Measurements from ENCODE around the gene DOCK3. TPM values are rescaled to one million over a fixed set of nuclear protein-coding genes. Genes with fewer than 3 reads are reported as not detected.

The DOCK3 gene
- total RNA-seq, 1 donor, result 0.36 TPM

DNA sequence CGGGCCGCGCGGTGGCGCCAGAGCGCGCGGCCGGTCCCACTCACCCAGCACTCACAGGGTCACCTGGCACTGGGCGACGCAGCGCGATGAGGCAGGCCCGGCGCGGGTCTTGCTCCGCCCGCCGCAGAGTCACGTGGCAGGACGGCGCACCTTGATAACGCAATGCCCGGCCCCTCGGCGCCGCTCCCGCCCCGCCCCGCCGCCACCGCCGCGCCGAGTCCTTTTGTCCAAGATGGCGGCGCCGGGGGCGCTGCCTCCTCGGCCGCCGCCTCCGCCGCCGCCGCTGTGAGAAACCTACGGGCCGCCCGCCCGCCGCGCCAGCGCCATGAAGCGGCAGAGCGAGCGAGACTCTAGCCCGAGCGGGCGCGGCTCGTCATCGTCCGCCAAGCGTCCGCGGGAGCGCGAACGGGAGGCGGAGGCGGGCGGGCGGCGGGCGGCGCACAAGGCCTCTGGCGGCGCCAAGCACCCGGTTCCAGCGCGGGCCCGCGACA, 716.4 kb downstream of the DOCK3 start, which contains the start of gene RBM15B:
Gene RBM15B, plus strand, starts transcription at position 211 of the 491 bp plus-strand sequence. Its CDS starts 115 bp downstream, at position 326.
- Histone ChIP-seq H3K4me2 (ENCODE audit: insufficient read depth, low read length) (peak within 1 kb of the TSS; percentile 82), H2AFZ (ENCODE audit: low read length) (peak within 1 kb of the TSS; percentile 79)
- TF ChIP-seq, protein P1, sequence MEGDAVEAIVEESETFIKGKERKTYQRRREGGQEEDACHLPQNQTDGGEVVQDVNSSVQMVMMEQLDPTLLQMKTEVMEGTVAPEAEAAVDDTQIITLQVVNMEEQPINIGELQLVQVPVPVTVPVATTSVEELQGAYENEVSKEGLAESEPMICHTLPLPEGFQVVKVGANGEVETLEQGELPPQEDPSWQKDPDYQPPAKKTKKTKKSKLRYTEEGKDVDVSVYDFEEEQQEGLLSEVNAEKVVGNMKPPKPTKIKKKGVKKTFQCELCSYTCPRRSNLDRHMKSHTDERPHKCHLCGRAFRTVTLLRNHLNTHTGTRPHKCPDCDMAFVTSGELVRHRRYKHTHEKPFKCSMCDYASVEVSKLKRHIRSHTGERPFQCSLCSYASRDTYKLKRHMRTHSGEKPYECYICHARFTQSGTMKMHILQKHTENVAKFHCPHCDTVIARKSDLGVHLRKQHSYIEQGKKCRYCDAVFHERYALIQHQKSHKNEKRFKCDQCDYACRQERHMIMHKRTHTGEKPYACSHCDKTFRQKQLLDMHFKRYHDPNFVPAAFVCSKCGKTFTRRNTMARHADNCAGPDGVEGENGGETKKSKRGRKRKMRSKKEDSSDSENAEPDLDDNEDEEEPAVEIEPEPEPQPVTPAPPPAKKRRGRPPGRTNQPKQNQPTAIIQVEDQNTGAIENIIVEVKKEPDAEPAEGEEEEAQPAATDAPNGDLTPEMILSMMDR (IDR thresholded peaks at IDR 0.05; ENCODE audit: extremely low read depth, low read depth, low read length), result peak; percentile 75

DNA sequence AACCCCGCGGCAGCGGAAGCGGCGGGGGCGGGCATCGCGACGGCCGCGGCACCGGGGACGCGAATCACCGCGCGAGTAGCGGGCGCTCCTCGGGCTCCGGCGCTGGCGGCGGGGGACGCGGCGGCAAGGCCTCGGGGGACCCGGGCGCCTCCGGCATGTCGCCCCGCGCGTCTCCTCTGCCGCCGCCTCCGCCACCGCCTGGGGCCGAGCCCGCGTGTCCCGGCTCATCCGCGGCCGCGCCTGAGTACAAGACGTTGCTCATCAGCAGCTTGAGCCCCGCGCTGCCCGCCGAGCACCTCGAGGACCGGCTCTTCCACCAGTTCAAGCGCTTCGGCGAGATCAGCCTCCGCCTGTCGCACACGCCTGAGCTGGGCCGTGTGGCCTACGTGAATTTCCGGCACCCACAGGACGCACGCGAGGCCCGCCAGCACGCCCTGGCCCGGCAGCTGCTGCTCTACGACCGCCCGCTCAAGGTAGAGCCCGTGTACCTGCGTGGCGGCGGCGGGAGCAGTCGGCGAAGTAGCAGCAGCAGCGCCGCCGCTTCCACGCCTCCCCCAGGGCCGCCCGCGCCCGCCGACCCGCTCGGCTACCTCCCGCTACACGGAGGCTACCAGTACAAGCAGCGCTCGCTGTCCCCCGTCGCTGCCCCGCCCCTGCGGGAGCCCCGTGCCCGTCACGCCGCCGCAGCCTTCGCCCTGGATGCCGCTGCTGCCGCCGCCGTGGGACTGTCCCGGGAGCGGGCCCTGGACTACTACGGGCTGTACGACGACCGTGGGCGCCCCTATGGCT, 717.0 kb downstream of the DOCK3 start:
- Histone ChIP-seq H3K79me2 (ENCODE audit: insufficient read depth, low read length) (peaks cover 72% of the 10 kb centered on the region), H4K20me1 (ENCODE audit: insufficient read depth, low read length) (peaks cover 75% of the 10 kb centered on the region), H3K4me3 (ENCODE audit: insufficient read depth, low read length) (peak overlapping the region; percentile 79), H3K36me3 (ENCODE audit: insufficient read depth, low read length) (peaks cover 79% of the 10 kb centered on the region), H2AFZ (ENCODE audit: low read length) (no peak overlapping the region), H3K27me3 (ENCODE audit: insufficient read depth, low read length) (no peaks in the 10 kb centered on the region), H3K4me2 (ENCODE audit: insufficient read depth, low read length) (peak overlapping the region; percentile 82), H3K9me3 (ENCODE audit: low read depth, low read length) (no peaks in the 10 kb centered on the region), H3K4me1 (ENCODE audit: insufficient read depth, low read length) (peaks cover 38% of the 10 kb centered on the region), H3K27ac (ENCODE audit: low read depth, low read length) (peak overlapping the region; percentile 57)
- TF ChIP-seq, protein P1 (IDR thresholded peaks at IDR 0.05; ENCODE audit: extremely low read depth, low read depth, low read length), result no peak
- peak; percentile 90 for DNase-seq (ENCODE audit: insufficient read length, low spot score, missing footprints)

More for the DNA sequence above, 716.4 kb downstream of the DOCK3 start, which contains the start of gene RBM15B:
- Histone ChIP-seq H3K4me1 (ENCODE audit: insufficient read depth, low read length) (peaks cover 45% of the 10 kb centered on the region), H3K36me3 (ENCODE audit: insufficient read depth, low read length) (peaks cover 77% of the 10 kb centered on the region), H3K27me3 (ENCODE audit: insufficient read depth, low read length) (no peaks in the 10 kb centered on the region), H4K20me1 (ENCODE audit: insufficient read depth, low read length) (peaks cover 77% of the 10 kb centered on the region), H3K79me2 (ENCODE audit: insufficient read depth, low read length) (peaks cover 72% of the 10 kb centered on the region), H3K27ac (ENCODE audit: low read depth, low read length) (peak within 1 kb of the TSS; percentile 57), H3K9me3 (ENCODE audit: low read depth, low read length) (no peaks in the 10 kb centered on the region), H3K4me3 (ENCODE audit: insufficient read depth, low read length) (peak within 1 kb of the TSS; percentile 79)
- peak; percentile 100 for DNase-seq (ENCODE audit: insufficient read length, low spot score, missing footprints)

DNA sequence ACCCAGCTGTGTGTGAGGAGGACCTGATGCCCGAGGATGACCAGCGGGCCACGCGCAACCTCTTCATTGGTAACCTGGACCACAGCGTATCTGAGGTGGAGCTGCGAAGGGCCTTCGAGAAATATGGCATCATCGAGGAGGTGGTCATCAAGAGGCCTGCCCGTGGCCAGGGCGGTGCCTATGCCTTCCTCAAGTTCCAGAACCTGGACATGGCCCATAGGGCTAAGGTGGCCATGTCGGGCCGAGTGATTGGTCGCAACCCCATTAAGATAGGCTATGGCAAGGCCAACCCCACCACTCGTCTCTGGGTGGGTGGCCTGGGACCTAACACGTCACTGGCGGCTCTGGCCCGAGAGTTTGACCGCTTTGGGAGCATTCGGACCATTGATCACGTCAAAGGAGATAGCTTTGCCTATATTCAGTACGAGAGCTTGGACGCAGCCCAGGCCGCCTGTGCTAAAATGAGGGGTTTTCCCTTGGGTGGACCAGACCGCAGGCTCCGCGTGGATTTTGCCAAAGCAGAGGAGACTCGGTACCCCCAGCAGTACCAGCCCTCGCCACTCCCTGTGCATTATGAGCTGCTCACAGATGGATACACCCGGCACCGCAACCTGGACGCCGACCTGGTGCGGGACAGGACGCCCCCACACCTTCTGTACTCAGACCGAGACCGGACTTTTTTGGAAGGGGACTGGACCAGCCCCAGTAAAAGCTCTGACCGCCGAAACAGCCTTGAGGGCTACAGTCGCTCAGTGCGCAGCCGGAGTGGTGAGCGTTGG, 717.8 kb downstream of the DOCK3 start:
- Histone ChIP-seq H3K4me3 (ENCODE audit: insufficient read depth, low read length) (peak overlapping the region; percentile 79), H3K4me2 (ENCODE audit: insufficient read depth, low read length) (peak overlapping the region; percentile 82), H3K27ac (ENCODE audit: low read depth, low read length) (peak overlapping the region; percentile 57), H2AFZ (ENCODE audit: low read length) (no peak overlapping the region), H3K79me2 (ENCODE audit: insufficient read depth, low read length) (peaks cover 67% of the 10 kb centered on the region), H3K4me1 (ENCODE audit: insufficient read depth, low read length) (peaks cover 31% of the 10 kb centered on the region), H3K9me3 (ENCODE audit: low read depth, low read length) (no peaks in the 10 kb centered on the region), H4K20me1 (ENCODE audit: insufficient read depth, low read length) (peaks cover 69% of the 10 kb centered on the region), H3K36me3 (ENCODE audit: insufficient read depth, low read length) (peaks cover 79% of the 10 kb centered on the region), H3K27me3 (ENCODE audit: insufficient read depth, low read length) (no peaks in the 10 kb centered on the region)
- DNase-seq (ENCODE audit: insufficient read length, low spot score, missing footprints), result peak; percentile 81
- TF ChIP-seq, protein P1 (IDR thresholded peaks at IDR 0.05; ENCODE audit: extremely low read depth, low read depth, low read length), result no peak

Data from osteoblast (primary cell).